GM15510 (cell line): Measurements from ENCODE around the gene FYB2.

Experiments
- POLR2A ChIP-seq: IDR thresholded peaks from 3 replicates; pipeline ENCODE4 v1.6.1; 2011; ENCODE audit warnings: borderline replicate concordance; ENCODE audit not compliant: insufficient read length; ENCODE audit errors: extremely low read depth

FYB2 gene

DNA sequence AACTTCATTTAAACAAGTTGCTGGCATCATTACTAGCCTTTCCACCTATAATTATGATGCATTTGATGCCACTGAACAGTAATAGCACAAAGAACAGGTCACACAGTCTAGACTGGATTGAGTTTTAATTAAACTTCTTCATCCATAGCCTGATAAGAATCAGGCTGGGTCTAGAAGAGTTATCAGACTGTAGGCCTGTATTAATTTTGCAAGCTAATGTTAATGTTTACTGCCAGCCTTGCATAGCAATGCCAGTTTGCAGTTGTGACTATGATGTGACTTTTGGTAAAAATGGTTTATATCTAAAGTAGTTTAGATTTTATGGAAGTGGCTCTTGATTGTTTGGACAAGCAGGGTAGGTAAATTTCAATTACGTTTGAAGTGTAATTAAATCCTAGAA, 106.1 kb downstream of the FYB2 start:
- TF ChIP-seq POLR2A, result no peak

DNA sequence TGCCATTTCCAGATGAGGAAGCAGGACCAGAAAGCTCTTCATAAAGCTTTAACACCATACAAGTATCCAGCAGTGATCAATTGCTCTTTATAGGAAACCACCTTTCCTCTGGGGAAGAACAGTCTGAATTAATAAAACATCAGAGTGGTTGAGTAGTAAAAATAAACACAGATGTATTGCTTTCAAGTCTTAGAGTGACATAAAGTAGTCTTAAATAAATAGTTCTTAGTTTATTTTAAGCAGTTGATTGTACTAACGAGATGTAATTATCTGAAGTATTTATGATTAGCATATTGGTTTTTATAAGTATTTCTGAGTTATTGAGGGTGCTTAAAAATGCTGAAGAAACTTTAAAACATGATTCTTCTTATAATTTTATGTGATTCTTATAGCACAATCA, 107.1 kb downstream of the FYB2 start:
- TF ChIP-seq POLR2A, result no peak

DNA sequence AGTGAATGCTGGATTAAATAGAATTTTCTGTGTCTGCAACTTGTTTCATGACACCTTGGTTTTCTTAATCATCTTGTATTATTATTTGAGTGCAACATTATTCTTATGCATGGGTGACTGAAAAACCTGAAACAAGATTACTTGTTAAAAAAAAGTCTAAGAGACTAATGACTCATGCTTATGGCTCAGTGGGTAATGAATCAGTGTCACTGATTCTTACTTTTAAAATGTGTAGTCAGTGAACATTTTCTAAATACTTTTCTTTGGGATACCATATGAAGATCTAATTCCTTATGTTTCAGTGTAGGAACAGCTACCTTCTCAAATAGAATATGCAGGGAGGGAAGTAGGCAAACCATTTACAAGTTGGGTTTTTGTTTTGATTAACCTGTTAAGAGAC, 108.6 kb downstream of the FYB2 start:
- TF ChIP-seq POLR2A, result no peak

DNA sequence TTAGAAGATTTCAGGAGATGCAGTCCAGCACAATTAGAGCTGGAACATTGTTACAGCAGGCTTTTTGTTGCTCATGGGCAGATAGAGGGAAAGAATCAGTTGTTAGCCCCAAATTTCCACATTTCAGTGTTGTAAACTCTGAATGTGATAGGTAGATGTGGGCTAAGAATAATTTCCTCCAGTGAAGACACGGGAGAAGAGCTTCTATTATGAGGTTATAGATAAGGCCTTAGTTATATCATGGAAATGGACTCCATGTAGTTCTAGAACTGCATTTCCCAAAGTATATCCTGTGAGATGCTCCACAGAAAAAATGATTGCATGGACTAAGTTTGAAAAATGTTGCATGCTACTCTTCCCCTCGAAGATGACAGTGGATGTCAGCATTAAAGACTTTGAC, 109.2 kb downstream of the FYB2 start:
- no peak for TF ChIP-seq POLR2A

DNA sequence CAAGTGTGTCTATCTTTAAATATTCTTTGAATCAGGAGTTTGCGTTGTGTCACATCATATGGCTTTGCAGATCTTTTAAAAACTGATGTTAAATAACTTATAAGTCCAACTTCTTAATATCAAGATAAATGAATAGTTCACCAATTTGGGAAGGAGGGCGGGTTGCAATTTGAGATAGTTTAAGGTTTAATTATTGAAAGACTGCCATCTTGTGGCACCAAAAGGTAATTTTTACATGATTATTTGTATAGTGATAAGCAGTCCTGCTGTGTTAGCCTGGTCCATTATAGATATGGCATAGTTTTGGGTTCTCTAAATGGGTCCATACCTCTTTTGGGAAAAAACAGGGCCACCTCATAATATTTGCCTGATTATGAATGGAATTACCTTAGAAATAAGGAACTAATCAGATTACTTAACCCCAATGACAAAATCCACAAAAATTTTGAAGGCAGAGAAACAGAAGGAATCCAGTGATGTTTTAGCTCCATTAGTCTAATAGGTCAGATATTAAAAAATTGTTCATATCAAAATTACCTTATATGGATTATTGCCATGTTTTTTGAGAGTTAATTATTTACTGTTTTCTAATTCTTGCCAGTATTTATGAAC, 109.8 kb downstream of the FYB2 start:
- TF ChIP-seq POLR2A, result no peak

DNA sequence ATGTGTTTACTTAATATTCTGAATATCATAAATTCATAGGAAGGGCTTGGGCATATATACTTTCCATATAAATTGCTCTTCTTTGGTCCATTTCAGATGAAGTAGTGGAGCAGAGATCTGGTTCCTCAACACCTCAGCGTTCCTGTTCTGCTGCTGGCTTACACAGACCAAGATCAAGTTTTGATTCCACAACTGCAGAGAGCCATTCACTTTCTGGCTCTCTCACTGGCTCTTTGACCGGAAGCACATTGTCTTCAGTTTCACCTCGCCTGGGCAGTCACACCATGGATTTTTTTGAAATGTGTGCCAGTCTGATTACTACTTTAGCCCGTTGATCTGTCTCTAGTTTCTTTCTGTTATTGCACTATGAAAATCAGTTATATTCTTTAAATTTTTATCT, 111.8 kb downstream of the FYB2 start:
- TF ChIP-seq POLR2A, result no peak

DNA sequence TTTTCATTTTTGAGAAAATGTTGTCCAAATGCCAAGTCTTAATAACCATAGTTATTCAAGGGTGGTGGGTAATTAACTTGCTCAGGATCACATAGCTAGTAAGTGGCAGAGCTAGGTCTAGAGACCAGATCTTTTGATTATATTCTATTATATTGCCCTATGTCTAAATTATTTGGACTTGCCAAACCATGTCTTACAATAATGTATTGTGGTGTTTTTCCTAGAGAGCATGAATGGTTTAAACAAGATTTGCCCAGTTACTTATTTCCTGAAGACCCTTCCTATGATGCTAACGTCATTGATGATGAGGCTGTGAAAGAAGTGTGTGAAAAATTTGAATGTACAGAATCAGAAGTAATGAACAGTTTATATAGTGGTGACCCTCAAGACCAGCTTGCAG, 115.5 kb downstream of the FYB2 start:
- no peak for TF ChIP-seq POLR2A

DNA sequence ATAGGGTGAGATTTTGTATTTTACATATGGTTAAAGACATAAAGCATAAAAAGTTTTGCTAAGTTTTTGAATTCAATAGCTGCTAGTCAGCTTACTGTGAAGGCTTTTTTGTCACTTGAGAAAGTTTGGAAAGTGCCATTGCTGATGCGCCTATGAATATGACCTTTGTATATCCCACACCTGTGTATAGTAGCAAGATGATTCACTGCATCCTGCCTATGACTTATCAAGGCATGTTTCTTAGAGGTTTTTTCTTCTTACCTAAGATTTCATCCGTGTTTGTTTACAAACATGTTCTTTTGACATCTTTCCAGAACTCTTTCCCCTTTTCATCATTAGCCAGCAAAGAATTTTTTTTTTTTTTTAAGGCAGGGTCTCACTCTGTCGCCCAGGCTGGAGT, 122.5 kb downstream of the FYB2 start:
- no peak for TF ChIP-seq POLR2A

DNA sequence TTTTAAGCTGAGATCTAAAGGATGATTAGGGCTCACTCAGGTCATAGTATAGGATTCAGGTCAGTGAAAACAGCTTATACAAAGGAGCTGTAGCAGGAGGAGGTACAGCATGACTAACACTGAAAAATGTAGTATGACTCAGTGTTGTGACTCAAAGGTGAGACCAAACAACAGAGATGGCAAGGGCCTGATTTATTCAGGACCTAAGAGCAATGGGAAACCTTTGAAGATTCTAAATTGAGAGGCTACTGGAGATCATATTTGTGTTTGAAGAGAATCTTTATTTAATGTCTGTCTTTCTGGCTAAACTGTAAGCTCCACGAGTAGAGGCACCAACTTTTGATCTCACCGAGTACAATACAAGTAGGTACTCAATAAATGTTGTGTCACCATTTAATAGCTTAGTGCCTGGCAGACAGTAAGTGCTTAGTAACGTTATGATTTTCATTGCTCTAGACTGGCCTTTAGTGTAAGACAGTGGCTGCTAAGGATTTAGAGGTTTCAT, 130.6 kb downstream of the FYB2 start:
- TF ChIP-seq POLR2A, result no peak

DNA sequence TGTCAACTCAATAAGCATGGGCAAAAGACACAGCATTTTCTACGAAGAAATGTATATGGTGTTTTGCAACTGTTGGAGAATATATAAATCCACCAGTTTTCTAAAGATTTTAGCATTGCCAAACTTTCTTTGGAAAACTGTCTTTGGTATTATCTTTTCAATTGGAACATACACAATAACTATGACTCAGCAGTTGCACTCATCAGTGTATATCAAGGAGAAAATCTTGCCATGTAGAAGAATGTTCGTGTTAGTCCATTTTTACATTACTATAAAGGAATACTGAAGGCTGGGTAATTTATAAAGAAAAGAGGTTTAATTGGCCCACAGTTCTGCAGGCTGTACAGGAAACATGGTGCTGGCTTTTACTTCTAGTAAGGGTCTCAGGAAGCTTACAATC, 133.0 kb downstream of the FYB2 start:
- TF ChIP-seq POLR2A, result no peak

DNA sequence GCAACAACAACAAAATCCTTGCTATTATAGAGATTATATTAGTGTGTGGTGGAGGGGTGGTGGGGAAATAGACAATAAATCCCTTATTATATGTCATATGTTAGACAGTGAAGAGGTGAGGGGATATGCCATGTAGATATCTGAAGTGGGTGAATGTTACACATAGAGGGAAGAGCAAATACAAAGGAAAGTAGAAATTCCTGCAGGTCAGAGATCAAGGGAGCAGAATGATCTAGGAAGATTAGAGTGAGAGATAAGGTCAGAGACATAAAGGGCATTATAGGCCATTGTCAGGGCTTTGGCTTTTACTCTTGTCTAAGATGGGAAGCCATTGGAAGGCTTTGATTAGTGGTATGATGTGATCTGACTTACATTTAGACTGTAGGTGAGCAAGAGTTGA, 135.6 kb downstream of the FYB2 start:
- TF ChIP-seq POLR2A, result no peak

DNA sequence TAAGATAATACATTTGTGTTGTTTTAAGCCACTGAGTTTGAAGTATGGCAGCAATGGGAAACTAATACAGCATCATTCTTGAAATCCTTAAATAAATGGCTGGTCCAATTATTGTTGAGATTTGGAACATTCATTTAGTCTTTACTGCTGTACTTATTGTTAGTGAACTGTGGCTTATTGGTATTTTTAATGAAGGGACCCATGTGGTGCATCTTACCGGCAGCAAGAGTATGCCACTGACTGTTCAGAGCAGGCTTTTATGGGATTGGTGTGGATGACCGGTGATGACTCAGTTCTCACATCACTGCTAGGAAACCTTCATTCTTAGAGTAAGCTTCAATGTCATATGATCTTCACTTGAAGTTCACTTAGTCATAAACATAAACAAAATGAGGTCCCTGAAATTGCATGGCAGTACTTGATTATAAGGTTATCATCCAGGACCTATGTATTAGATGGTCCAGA, 142.6 kb downstream of the FYB2 start:
- TF ChIP-seq POLR2A, result no peak

DNA sequence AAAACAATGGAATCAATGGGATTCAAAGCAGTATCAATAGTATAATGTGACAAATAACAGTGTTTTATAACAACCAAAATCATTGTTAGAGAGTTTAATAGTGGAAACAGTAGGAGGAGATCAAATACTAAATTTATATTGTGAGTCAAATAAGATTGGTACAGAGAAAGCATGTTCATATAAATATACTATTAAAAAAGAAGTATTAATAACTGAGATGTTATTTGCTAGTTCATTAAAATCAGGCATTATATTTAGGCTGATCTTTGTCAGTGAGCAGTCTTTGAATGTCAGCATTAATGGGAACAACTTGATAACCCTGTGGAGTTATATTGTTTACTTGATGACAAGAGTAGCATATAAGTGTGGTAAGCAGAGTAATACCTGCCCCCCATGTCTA, 143.4 kb downstream of the FYB2 start:
- TF ChIP-seq POLR2A, result no peak

DNA sequence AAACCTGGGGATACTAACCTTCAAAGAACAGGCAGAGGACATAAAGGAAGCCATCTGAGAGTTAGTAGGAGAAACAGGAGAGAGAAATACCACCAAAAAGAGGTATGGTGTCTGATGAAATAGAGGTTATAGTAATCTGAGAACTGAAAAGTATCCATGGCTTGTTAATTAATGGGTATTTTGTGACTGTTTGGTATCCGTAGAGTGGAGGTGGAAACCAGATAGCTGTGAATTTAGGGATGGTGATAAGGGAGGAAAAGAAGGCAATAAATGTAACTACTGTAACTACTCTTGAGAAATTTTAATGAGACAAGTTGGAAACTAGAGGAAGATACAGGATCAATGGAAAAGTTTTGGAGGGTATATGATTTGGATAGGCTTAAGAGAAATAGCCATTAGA, 146.6 kb downstream of the FYB2 start:
- no peak for TF ChIP-seq POLR2A

DNA sequence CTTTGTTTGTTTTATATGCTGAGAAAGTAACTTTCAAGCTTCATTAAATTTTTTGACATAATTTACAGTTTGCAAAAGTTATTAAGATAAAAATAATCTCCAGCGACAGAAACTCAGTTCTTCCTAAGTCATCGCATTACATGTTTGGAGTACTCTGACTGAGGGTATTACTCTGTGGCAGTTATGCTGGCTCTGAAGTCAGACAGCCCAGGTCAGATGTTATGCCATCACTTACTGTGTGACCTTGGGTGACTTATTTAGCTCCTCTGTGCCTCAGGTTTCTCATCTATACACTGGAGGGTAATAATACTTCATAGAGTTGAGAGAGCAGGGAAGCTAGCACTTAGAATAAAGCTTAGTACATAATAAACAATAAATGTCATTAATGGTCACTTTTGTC, 147.7 kb downstream of the FYB2 start:
- TF ChIP-seq POLR2A, result no peak

DNA sequence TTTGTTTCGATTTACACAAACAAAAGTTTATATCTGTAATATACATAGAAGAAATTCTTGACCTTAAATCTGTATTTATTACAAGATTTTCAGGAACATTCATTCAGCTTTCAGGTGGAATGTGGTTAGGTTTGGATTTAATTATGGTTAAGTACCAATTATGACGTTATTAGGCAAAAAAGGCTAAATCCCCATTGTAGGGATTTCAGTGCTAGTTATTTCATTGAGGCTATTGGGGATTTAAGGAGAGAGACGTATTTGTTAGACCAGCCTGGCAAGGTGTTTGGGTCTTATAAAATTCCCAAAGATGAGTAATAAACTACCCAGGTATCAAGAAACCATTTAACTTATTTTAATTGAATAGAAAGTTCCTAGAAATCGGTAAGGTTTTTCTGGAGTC, 148.1 kb downstream of the FYB2 start:
- no peak for TF ChIP-seq POLR2A

DNA sequence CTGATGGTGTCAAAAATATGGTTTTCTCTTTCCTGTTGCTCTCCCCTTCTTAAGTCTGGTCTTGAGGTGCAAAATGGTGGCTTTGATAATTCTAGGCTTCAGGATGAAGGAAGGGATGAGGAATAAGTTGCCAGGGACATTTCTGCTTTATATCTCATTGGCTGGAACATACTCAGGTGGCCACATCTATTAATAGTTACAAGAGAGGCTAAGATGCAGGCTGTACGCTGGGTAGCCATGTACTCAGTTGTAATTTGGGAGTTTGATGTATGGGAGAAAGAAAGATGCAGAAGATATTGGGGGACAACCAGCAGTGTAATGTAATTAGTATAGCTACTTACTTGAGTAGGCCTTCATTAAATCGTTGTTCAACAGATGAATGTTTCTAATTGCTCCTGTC, 148.9 kb downstream of the FYB2 start:
- TF ChIP-seq POLR2A, result no peak
